GM12892 (cell line): ENCODE measurements around the gene ARL15.

Experiments used
- POLR2A ChIP-seq: IDR thresholded peaks from 2 replicates; pipeline ENCODE4 v1.6.1; 2011; ENCODE audit warnings: low read depth, low read length, control low read depth
- POLR2AphosphoS5 ChIP-seq: IDR thresholded peaks from 2 replicates; pipeline ENCODE4 v1.6.1; 2011; ENCODE audit warnings: low read depth, low read length, control low read depth
- TAF1 ChIP-seq: IDR thresholded peaks from 2 replicates; pipeline ENCODE4 v1.6.1; 2011; ENCODE audit warnings: low read depth, mild to moderate bottlenecking, control low read depth, low read length, borderline replicate concordance

DNA sequence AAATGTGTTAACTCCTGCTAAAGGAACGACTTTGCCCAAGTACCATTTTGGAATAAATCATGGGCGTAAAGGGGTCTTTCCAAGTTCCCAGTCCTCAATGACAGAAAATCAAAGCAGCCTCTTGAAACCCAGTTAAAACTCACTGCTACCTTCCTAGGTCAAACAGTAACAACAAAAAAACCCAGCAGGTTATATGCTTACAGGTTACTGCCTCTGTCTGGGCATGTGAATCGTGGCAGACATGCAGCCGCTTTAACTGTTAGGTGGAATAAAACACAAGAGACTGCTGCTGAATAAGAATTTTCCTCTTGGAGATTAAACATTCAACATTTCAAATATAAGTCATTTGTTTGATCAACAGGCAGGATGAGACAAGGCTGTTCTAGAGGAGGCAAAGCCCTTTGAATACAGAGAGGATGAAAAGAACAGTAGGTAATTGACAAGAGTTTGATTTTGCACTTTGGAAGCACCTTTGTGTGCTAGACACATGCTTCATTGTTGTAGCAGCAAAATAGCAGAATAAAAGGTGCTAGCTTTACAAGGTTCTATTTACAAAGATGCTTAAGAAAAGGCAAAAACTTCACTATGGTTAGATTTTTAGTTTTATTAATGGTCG, 430.6 kb downstream of the ARL15 start:
- no peak for TF ChIP-seq POLR2A
- no peak for TF ChIP-seq TAF1
- no peak for TF ChIP-seq POLR2AphosphoS5
